K562 (cell line): Measurements from ENCODE around the gene ABCA13. TPM values are rescaled to one million over a fixed set of nuclear protein-coding genes. Genes with fewer than 3 reads are reported as not detected.

Experiments
- ATAC-seq: fragments of 200-7000 bp; cut with Tn5 transposase; 3 replicates; pipeline ENCODE4 v1.9.1; 2020; ENCODE audit warnings: moderate library complexity
- BruUV-seq: library from RNA; stranded (reverse); fragments of 400-500 nt; replicated peaks from 2 replicates; lab custom pipeline; 2021; lab: Mats Ljungman, UMichigan
- CTCF ChIA-PET: fragments of 300-600 bp; formaldehyde crosslinking; extraction: SDS; loops from one replicate; lab custom pipeline; 2021; ENCODE audit warnings: low intra/inter-chr PET ratio; lab: Yijun Ruan, JAX
- POLR2A ChIA-PET: fragments of 300-600, 350-650 bp; sonication (Branson Sonifier 250); formaldehyde crosslinking; extraction: SDS; loops from one replicate; lab custom pipeline; 2021; ENCODE audit warnings: antibody characterized with exemption, inconsistent platforms; lab: Yijun Ruan, JAX
- DNase-seq, 4 experiments: peaks; one replicate each; pipeline versions ENCODE4 v3.0.0 to v3.0.0-alpha.2; 2011 to 2018; ENCODE audit warnings: low spot score in 3 of 4, mixed read lengths in 3 of 4; ENCODE audit errors: extremely low read depth in 1 of 4
- FAIRE-seq: peaks from 2 replicates; lab custom pipeline; 2011; peaks lifted over from hg19 to GRCh38; lab: Jason Lieb, UNC
- H2AFZ ChIP-seq: 2 replicates; pipeline ENCODE4 v1.6.0; 2011; ENCODE audit warnings: low read depth, low read length, control low read depth, inconsistent platforms
- H3K27ac ChIP-seq: fragments of 200-600 bp; 3 replicates; pipeline ENCODE4 v1.8.0; 2011; ENCODE audit warnings: low read depth, mild to moderate bottlenecking, control low read depth, inconsistent platforms, low read length, moderate library complexity, mixed read lengths; ENCODE audit errors: extremely low read depth
- H3K27me3 ChIP-seq, 2 experiments: fragments of 300-600 bp in 1 of 2; 2 replicates in 1 of 2; 3 replicates in 1 of 2; pipeline versions ENCODE4 v1.6.0 to v1.8.0; 2011; ENCODE audit warnings: inconsistent platforms in 2 of 2, low read length in 2 of 2, mild to moderate bottlenecking in 1 of 2, mixed read lengths in 1 of 2, moderate library complexity in 1 of 2; ENCODE audit not compliant: control insufficient read depth in 2 of 2, insufficient read depth in 2 of 2
- H3K36me3 ChIP-seq: fragments of 300-600 bp; 3 replicates; pipeline ENCODE4 v1.8.0; 2011; ENCODE audit warnings: mild to moderate bottlenecking, low read length, inconsistent platforms; ENCODE audit not compliant: control insufficient read depth, insufficient read depth
- H3K4me1 ChIP-seq, 2 experiments: fragments of 200-600 bp in 1 of 2; replicated peaks in 1 of 2; 2 replicates in 1 of 2; 3 replicates in 1 of 2; pipeline versions ENCODE4 v1.5.1 to v1.8.0; 2011; ENCODE audit warnings: inconsistent platforms in 2 of 2, low read length in 2 of 2, mild to moderate bottlenecking in 1 of 2, mixed read lengths in 1 of 2, moderate library complexity in 1 of 2; ENCODE audit not compliant: control insufficient read depth in 2 of 2, insufficient read depth in 2 of 2
- H3K4me2 ChIP-seq: 2 replicates; pipeline ENCODE4 v1.6.1; 2011; ENCODE audit warnings: low read length, control low read depth, inconsistent platforms, mixed read lengths; ENCODE audit not compliant: insufficient read depth
- H3K4me3 ChIP-seq: fragments of 200-600 bp; sonication (generic), shearing (Covaris generic); 2 replicates; pipeline ENCODE4 v1.5.1; 2016; ENCODE audit warnings: control low read depth, inconsistent platforms
- H3K79me2 ChIP-seq: fragments of 200-600 bp; 3 replicates; pipeline ENCODE4 v1.8.0; 2011; ENCODE audit warnings: low read length, inconsistent platforms; ENCODE audit not compliant: control insufficient read depth, insufficient read depth
- H3K9ac ChIP-seq, 2 experiments: 2 replicates each; pipeline versions ENCODE4 v1.6.0 to v1.6.1; 2011; ENCODE audit warnings: low read depth in 2 of 2, low read length in 2 of 2, control low read depth in 1 of 2, inconsistent platforms in 1 of 2, mild to moderate bottlenecking in 1 of 2, mixed read lengths in 1 of 2; ENCODE audit not compliant: insufficient read depth in 1 of 2
- H3K9me1 ChIP-seq: one replicate; pipeline ENCODE4 v1.6.0; 2011; ENCODE audit warnings: inconsistent platforms, mild to moderate bottlenecking, low read length, moderate library complexity; ENCODE audit not compliant: control insufficient read depth, insufficient read depth
- H3K9me3 ChIP-seq: replicated peaks from 2 replicates; pipeline ENCODE4 v1.5.1; 2011; ENCODE audit warnings: low read depth, low read length, inconsistent platforms; ENCODE audit not compliant: control insufficient read depth, insufficient read depth
- H4K20me1 ChIP-seq: replicated peaks from 2 replicates; pipeline ENCODE4 v1.6.1; 2011; ENCODE audit warnings: low read length, inconsistent platforms, mixed read lengths; ENCODE audit not compliant: control insufficient read depth, insufficient read depth
- CREB3 ChIP-seq: fragments of 450-650 bp; conservative IDR thresholded peaks from 2 replicates; pipeline ENCODE4 v1.6.1; 2016; ENCODE audit warnings: missing genetic modification characterization, low read depth, mild to moderate bottlenecking, missing compliant biosample characterization, moderate library complexity
- CREB5 ChIP-seq: fragments of 250-450 bp; sonication (Bioruptor Pico); IDR thresholded peaks from 2 replicates; pipeline ENCODE4 v1.5.0; 2020; ENCODE audit warnings: mild to moderate bottlenecking
- CREBBP ChIP-seq: IDR thresholded peaks from one replicate; pipeline ENCODE4 v1.6.1; 2012; ENCODE audit warnings: low read depth, mild to moderate bottlenecking, control low read depth, inconsistent platforms, low read length
- DACH1 ChIP-seq: fragments of 450-650 bp; IDR thresholded peaks from 2 replicates; pipeline ENCODE4 v1.6.1; 2018; ENCODE audit not compliant: partially characterized antibody
- HNRNPUL1 ChIP-seq: fragments of 200-400 bp; formaldehyde crosslinking; IDR thresholded peaks from 2 replicates; pipeline ENCODE4 v1.6.1; 2017; ENCODE audit warnings: low read length
- MXD1 ChIP-seq: fragments of 250-450 bp; sonication (Bioruptor Pico); IDR thresholded peaks from 2 replicates; pipeline ENCODE4 v1.8.0; 2021; ENCODE audit warnings: borderline replicate concordance, mild to moderate bottlenecking, moderate library complexity; ENCODE audit not compliant: poor library complexity, severe bottlenecking
- SMARCC2 ChIP-seq: fragments of 450-650 bp; IDR thresholded peaks from 2 replicates; pipeline ENCODE4 v1.6.1; 2017; ENCODE audit warnings: antibody characterized with exemption, moderate library complexity, mild to moderate bottlenecking, low read depth
- STAT5B ChIP-seq: fragments of 250-450 bp; sonication (Bioruptor Pico); IDR thresholded peaks from 2 replicates; pipeline ENCODE4 v1.8.0; 2021; ENCODE audit warnings: mild to moderate bottlenecking, inconsistent platforms
- TAF1 ChIP-seq: IDR thresholded peaks from 2 replicates; pipeline ENCODE4 v1.6.1; 2011; ENCODE audit warnings: mild to moderate bottlenecking, low read length, moderate library complexity; ENCODE audit not compliant: insufficient read depth, control insufficient read depth, severe bottlenecking; ENCODE audit errors: extremely low read depth
- TOE1 ChIP-seq, 2 experiments: fragments of 450-650 bp in 1 of 2; sonication (generic) in 1 of 2; formaldehyde crosslinking in 1 of 2; IDR thresholded peaks; 2 replicates each; pipeline versions ENCODE4 v1.7.1 to v1.8.0; 2016 to 2022; ENCODE audit warnings: borderline replicate concordance in 2 of 2, mild to moderate bottlenecking in 2 of 2, antibody characterized with exemption in 1 of 2, inconsistent platforms in 1 of 2, low read depth in 1 of 2, missing genetic modification reagents in 1 of 2, moderate library complexity in 1 of 2
- ZMIZ1 ChIP-seq, 2 experiments: fragments of 150-350 bp in 1 of 2; IDR thresholded peaks; 2 replicates each; pipeline ENCODE4 v1.6.1; 2012 to 2016; ENCODE audit warnings: low read depth in 2 of 2, low read length in 2 of 2, mild to moderate bottlenecking in 1 of 2, moderate library complexity in 1 of 2
- ZNF79 ChIP-seq: fragments of 250-450 bp; sonication (Bioruptor Pico); IDR thresholded peaks from 2 replicates; pipeline ENCODE4 v1.4.0; 2020; ENCODE audit warnings: low read depth, mild to moderate bottlenecking, moderate library complexity
- WGBS: fragments of 100-300 bp; shearing (Covaris generic); methylation state at CpG from one replicate; pipeline ENCODE4 v1.1.6; 2016; ENCODE audit warnings: low coverage, mixed read lengths; ENCODE audit not compliant: insufficient coverage; ENCODE audit errors: missing lambda C conversion rate; 5-methylcytosine and 5-hydroxymethylcytosine counted together
- in situ Hi-C: fragments of 300-500 bp; cut with MboI; formaldehyde crosslinking; loops from 4 replicates; pipeline ENCODE4 v1.15.0; 2018; ENCODE audit warnings: inconsistent platforms, mixed read lengths
- intact Hi-C: fragments of 100-400 bp; cut with micrococcal nuclease; formaldehyde crosslinking; loops from 2 replicates; pipeline ENCODE4 v1.14.2; 2022
- polyA plus RNA-seq, 8 experiments: library from polyadenylated mRNA; depleted of rRNA in 4 of 8; stranded (reverse) in 5 of 8; unstranded in 3 of 8; fragments of >200 nt; fragmentation: Nextera tagmentation in 2 of 8; fragmentation: Illumina TruSeq in 1 of 8; extraction: Ambion mirVana in 2 of 8; extraction: Trizol in 1 of 8; gene quantifications; 2 replicates each; pipeline versions ENCODE4 v1.2.1 to v1.2.3, GENCODE V29; 2011 to 2014; ENCODE audit warnings: inconsistent platforms in 1 of 8, missing spikeins in 1 of 8
- total RNA-seq, 7 experiments: library from RNA; depleted of rRNA in 6 of 7; stranded (reverse); fragments of >200 nt in 6 of 7; fragmentation: Illumina TruSeq in 2 of 7; extraction: Trizol in 2 of 7; gene quantifications; 2 replicates each; pipeline versions ENCODE4 v1.2.1 to v1.2.3, GENCODE V29; 2011 to 2021; ENCODE audit warnings: low replicate concordance in 1 of 7

Gene ABCA13
- total and polyA plus RNA-seq, 9 of the 15 experiments (the other 6 are each of a cell fraction or from before 2014, with no cell fraction given): 0.14 to 1.5 (median 0.38) TPM

GRCh38 chr7:48452218-48452617, 281.0 kb downstream of the ABCA13 start:
- Histone ChIP-seq H3K4me1 (peaks cover 0 to 5% of the 10 kb centered on the region in 2 experiments; a peak in 1 of 5 replicates), H2AFZ (no peak overlapping the region), H3K9ac (no peak overlapping the region), H3K4me3 (no peak overlapping the region), H3K27ac (no peak overlapping the region), H3K36me3 (no peaks in the 10 kb centered on the region), H3K4me2 (no peak overlapping the region), H3K79me2 (no peaks in the 10 kb centered on the region), H3K27me3 (no peaks in the 10 kb centered on the region), H4K20me1 (no peaks in the 10 kb centered on the region), H3K9me3 (no peaks in the 10 kb centered on the region), H3K9me1 (no peaks in the 10 kb centered on the region)
- no peak for ATAC-seq
- BruUV-seq: no TSS peak
- in situ Hi-C loops: no loop called here
- no peak for FAIRE-seq
- intact Hi-C loops: no loop called here
- 0% methylated on average over 1 of the region's 1 CpG for WGBS
- no peak for DNase-seq
- CTCF ChIA-PET: no interaction called here
- POLR2A ChIA-PET: no interaction called here
- TF ChIP-seq TOE1 (IDR thresholded peaks at IDR 0.05; ENCODE audit: borderline replicate concordance) (no peak), TOE1 (CRISPR knock-in tag; IDR thresholded peaks at IDR 0.05; ENCODE audit: borderline replicate concordance, low read depth) (no peak), STAT5B (CRISPR knock-in tag) (no peak), ZMIZ1 (IDR thresholded peaks at IDR 0.05; ENCODE audit: low read depth in 2 of 2, low read length in 2 of 2) (no peak), SMARCC2 (no peak), HNRNPUL1 (no peak), CREBBP (no peak), CREB5 (CRISPR knock-in tag) (no peak), TAF1 (no peak), ZNF79 (CRISPR knock-in tag) (no peak), DACH1 (no peak), MXD1 (CRISPR knock-in tag) (no peak), CREB3 (tag) (no peak)
